Tibial nerve (tissue), 4 donors: ENCODE results near the gene SNN. TPM values are rescaled to one million over a fixed set of nuclear protein-coding genes. Genes with fewer than 3 reads are reported as not detected.

Experiments used
- DNase-seq, 2 donors: peaks; one replicate each; pipeline ENCODE4 v3.0.0-alpha.2; 2019; ENCODE audit warnings: low spot score in 2 of 2
- H3K27ac ChIP-seq, 4 donors: fragments of 200-600 bp; sonication (generic) in 3 of 4; one replicate each; pipeline ENCODE4 v1.5.1; 2017 to 2019; ENCODE audit warnings: mild to moderate bottlenecking in 1 of 4
- H3K27me3 ChIP-seq, 2 donors: fragments of 200-600 bp; sonication (generic) in 1 of 2; one replicate each; pipeline versions ENCODE4 v1.5.1 to v1.6.0; 2017 to 2019
- H3K36me3 ChIP-seq, 3 donors: fragments of 200-600 bp; sonication (generic); one replicate each; pipeline ENCODE4 v1.5.1; 2018 to 2019
- H3K4me1 ChIP-seq, 4 donors: fragments of 200-600 bp; sonication (generic) in 3 of 4; one replicate each; pipeline ENCODE4 v1.5.1; 2017 to 2019
- H3K4me3 ChIP-seq, 4 donors: fragments of 200-600 bp; sonication (generic) in 3 of 4; one replicate each; pipeline ENCODE4 v1.5.1; 2017 to 2019; ENCODE audit warnings: mild to moderate bottlenecking in 1 of 4, moderate library complexity in 1 of 4
- H3K9me3 ChIP-seq, 4 donors: fragments of 200-600 bp; sonication (generic) in 3 of 4; one replicate each; pipeline ENCODE4 v1.5.1; 2017 to 2019
- EP300 ChIP-seq, 2 donors: sonication (generic); formaldehyde crosslinking; IDR thresholded peaks; one replicate each; pipeline ENCODE4 v1.6.1; 2017; ENCODE audit warnings: antibody characterized with exemption in 2 of 2, mild to moderate bottlenecking in 1 of 2
- POLR2A ChIP-seq, 2 donors: fragments of 450-650 bp; IDR thresholded peaks; one replicate each; pipeline ENCODE4 v1.6.1; 2017; ENCODE audit warnings: antibody characterized with exemption in 2 of 2, mild to moderate bottlenecking in 2 of 2, moderate library complexity in 2 of 2
- WGBS, 2 donors: methylation state at CpG; one replicate each; pipeline ENCODE4 v1.1.5; 2018; 5-methylcytosine and 5-hydroxymethylcytosine counted together
- total RNA-seq, 4 donors: library from RNA; depleted of rRNA; stranded (reverse); fragments of >200 nt; gene quantifications; one replicate each; pipeline ENCODE4 v1.1.0, GENCODE V29; 2016
- TF ChIP-seq, protein P1 (sequence below), 5 experiments: fragments of 200-600 bp in 3 of 5; fragments of 450-650 bp in 2 of 5; sonication (generic) in 3 of 5; IDR thresholded peaks; one replicate each; pipeline ENCODE4 v1.5.1; 2016 to 2019; ENCODE audit warnings: antibody characterized with exemption in 5 of 5, mild to moderate bottlenecking in 3 of 5, moderate library complexity in 2 of 5

Gene SNN
- total RNA-seq, 4 donors from 2014 or later: 24.3 to 30.6 (median 27.0) TPM

DNA sequence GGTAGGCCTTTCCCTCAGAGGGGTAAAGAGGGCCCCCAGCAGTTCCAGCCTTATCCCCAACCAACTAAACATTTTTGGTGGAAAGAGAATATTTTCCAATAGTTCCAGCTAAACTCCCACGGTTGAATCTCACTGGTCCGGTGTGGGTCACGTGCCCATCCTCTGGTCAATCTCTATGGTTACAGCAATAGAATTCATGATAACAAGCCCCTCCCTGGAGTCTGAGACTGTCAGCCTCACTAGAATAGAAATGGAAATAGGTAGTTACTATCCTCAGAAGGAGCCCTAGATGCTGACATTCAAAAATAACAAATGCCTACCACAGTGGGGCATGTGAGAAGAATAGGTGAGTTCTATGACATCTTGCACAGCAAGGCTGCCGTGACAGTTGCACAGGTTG, 44.0 kb upstream of the SNN start:
- no peak for DNase-seq
- WGBS, 2 donors: 90 to 91% methylated on average over 4 of the region's 4 CpGs
- Histone ChIP-seq H3K27me3 (no peaks in the 10 kb centered on the region), H3K36me3 (no peaks in the 10 kb centered on the region), H3K4me3 (no peak overlapping the region), H3K27ac (no peak overlapping the region), H3K4me1 (peaks cover 0 to 52% (median 19%) of the 10 kb centered on the region in 4 donors), H3K9me3 (no peaks in the 10 kb centered on the region)
- TF ChIP-seq EP300 (IDR thresholded peaks at IDR 0.05) (no peak), POLR2A (IDR thresholded peaks at IDR 0.05) (no peak)
- TF ChIP-seq, protein P1, sequence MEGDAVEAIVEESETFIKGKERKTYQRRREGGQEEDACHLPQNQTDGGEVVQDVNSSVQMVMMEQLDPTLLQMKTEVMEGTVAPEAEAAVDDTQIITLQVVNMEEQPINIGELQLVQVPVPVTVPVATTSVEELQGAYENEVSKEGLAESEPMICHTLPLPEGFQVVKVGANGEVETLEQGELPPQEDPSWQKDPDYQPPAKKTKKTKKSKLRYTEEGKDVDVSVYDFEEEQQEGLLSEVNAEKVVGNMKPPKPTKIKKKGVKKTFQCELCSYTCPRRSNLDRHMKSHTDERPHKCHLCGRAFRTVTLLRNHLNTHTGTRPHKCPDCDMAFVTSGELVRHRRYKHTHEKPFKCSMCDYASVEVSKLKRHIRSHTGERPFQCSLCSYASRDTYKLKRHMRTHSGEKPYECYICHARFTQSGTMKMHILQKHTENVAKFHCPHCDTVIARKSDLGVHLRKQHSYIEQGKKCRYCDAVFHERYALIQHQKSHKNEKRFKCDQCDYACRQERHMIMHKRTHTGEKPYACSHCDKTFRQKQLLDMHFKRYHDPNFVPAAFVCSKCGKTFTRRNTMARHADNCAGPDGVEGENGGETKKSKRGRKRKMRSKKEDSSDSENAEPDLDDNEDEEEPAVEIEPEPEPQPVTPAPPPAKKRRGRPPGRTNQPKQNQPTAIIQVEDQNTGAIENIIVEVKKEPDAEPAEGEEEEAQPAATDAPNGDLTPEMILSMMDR (IDR thresholded peaks at IDR 0.05): no peak

DNA sequence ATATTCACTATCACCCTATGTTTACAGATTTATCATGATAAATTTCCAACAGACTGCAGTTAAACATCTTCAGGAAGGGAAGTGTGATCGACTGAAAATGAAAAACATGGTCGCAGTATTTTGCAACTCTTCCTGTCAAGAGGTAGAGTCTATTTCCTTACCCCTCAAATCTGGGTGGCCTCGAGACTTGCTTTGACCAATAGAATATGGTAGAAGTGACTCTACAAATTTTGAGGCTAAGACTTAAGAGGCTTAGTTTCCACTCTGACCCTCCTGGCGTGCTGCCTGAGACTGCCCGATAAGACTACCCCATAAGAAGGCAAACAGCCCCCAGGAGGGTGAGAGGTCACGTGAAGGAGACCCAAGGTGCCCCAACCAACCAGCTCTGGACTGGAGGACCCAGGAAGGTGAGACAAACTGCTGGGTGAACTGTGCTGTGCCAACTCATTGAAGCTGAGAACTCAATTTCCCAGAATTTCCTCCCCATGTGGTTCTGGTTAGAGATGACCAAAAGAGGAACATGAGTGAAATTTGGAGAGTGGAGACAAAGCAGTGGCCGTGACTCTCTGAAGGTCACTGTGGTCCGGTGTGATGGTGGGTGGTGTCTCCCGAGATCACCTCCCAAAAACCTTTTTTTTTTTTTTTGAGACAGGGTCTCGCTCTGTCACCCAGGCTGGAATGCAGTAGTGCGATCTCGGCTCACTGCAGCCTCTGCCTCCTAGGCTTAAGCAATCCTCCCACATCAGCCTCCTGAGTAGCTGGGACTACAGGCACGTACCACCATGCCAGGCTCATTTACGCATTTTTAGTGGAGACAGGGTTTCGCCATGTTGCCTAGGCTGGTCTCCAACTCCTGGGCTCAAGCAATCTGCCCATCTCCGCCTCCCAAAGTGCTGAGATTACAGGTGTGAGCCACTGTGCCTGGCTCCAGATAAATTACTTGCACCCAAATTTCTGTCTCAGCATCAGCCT, 43.3 kb upstream of the SNN start:
- Histone ChIP-seq H3K9me3 (no peaks in the 10 kb centered on the region), H3K4me1 (peaks cover 0 to 55% (median 16%) of the 10 kb centered on the region in 4 donors), H3K4me3 (no peak overlapping the region), H3K27ac (peak overlapping the region in 2 of 4 donors; percentile 24 to 94), H3K27me3 (no peaks in the 10 kb centered on the region), H3K36me3 (no peaks in the 10 kb centered on the region)
- no peak for TF ChIP-seq EP300 (IDR thresholded peaks at IDR 0.05)
- no peak for TF ChIP-seq POLR2A (IDR thresholded peaks at IDR 0.05)
- TF ChIP-seq, protein P1 (IDR thresholded peaks at IDR 0.05): no peak
- no peak for DNase-seq
- WGBS, 2 donors: 81 to 85% methylated on average over 16 of the region's 16 CpGs

DNA sequence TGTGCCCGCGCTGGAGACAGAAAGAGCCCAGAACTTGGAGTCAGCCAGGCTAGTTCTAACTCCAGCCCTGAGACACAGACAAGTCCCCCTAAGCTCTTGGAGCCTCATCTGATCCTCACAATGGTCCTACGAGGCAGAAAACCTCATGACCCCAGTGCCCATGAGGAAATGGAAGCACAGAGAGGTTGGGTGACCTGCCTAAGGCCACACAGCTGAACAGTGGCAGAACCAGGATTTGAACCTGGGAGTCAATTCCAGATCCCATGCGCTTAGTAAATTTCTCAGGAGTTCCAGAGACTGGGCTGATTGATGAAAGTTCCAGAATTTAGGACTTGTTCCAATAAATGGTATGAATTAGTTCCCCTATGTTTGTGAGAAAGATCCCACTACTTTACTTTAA, 42.5 kb upstream of the SNN start:
- Histone ChIP-seq H3K27me3 (no peaks in the 10 kb centered on the region), H3K27ac (peak overlapping the region in 2 of 4 donors; percentile 8 to 94), H3K9me3 (no peaks in the 10 kb centered on the region), H3K4me1 (peaks cover 0 to 62% (median 16%) of the 10 kb centered on the region in 4 donors), H3K36me3 (no peaks in the 10 kb centered on the region), H3K4me3 (no peak overlapping the region)
- no peak for DNase-seq
- WGBS, 2 donors: 82 to 85% methylated on average over 4 of the region's 4 CpGs
- TF ChIP-seq EP300 (IDR thresholded peaks at IDR 0.05) (no peak), POLR2A (IDR thresholded peaks at IDR 0.05) (no peak)
- TF ChIP-seq, protein P1 (IDR thresholded peaks at IDR 0.05): no peak

DNA sequence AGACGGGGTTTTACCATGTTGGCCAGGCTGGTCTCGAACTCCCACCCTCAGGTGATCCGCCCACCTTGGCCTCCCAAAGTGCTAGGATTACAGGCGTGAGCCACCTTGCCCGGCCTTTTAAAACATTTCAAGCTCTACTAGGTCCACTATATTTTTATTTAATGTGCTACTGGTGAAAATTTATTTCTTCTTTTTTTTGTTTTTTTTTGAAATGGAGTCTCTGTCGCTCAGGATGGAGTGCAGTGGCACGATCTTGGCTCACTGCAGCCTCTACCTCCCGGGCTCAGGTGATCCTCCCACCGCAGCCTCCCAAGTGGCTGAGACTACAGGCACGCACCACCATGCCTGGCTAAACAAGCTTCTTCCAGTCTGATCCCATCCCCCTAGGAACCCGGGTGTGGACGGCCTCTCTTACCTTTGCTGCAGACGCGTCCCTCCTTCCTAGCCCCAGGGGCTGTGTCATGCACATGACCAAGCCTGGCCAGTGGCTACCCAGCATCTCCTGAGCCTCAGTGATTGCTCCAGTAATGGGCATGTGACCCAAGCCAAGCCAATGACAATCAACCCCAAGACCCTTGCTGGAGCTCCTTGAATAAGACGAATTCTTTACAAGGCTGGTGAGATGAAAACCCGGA, 41.5 kb upstream of the SNN start:
- peak overlapping the region in 3 of 4 donors; percentile 46 to 96 (median 94) for H3K27ac ChIP-seq
- H3K4me3 ChIP-seq: no peak overlapping the region
- 96 to 97% methylated on average over 16 of the region's 16 CpGs for WGBS, 2 donors
- no peaks in the 10 kb centered on the region for H3K36me3 ChIP-seq
- DNase-seq: no peak
- peaks cover 0 to 64% (median 15%) of the 10 kb centered on the region in 4 donors for H3K4me1 ChIP-seq
- TF ChIP-seq, protein P1 (IDR thresholded peaks at IDR 0.05): no peak
- TF ChIP-seq EP300 (IDR thresholded peaks at IDR 0.05) (no peak), POLR2A (IDR thresholded peaks at IDR 0.05) (no peak)
- H3K27me3 ChIP-seq: no peaks in the 10 kb centered on the region
- no peaks in the 10 kb centered on the region for H3K9me3 ChIP-seq

DNA sequence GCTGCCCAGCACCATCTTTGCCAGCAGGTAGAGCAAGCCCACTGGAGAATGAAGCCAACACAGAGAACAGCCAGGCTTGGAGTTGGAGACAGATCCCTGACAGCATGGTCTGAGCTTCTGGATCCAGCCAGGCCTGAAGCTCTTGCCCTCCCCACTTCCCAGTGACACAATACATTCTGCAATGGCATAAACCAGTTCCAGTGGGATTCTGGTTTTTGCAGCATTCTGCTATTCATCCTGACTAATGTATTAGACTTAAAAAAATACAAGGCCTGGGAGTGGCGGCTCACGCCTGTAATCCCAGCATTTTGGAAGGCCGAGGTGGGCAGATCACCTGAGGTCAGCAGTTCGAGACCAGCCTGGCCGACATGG, 41.0 kb upstream of the SNN start:
- no peaks in the 10 kb centered on the region for H3K36me3 ChIP-seq
- DNase-seq: no peak
- no peak overlapping the region for H3K4me3 ChIP-seq
- no peaks in the 10 kb centered on the region for H3K9me3 ChIP-seq
- H3K27ac ChIP-seq: peak overlapping the region in 3 of 4 donors; percentile 46 to 96 (median 94)
- H3K4me1 ChIP-seq: peaks cover 0 to 64% (median 15%) of the 10 kb centered on the region in 4 donors
- TF ChIP-seq EP300 (IDR thresholded peaks at IDR 0.05) (no peak), POLR2A (IDR thresholded peaks at IDR 0.05) (no peak)
- TF ChIP-seq, protein P1 (IDR thresholded peaks at IDR 0.05): no peak
- H3K27me3 ChIP-seq: no peaks in the 10 kb centered on the region
- WGBS, 2 donors: 96 to 97% methylated on average over 5 of the region's 5 CpGs
